K562 (cell line): ENCODE data around the gene FCHSD1.

Experiments used
- ELK1 ChIP-seq: sonication (generic); formaldehyde crosslinking; IDR thresholded peaks from 2 replicates; pipeline ENCODE4 v1.8.1; 2022; ENCODE audit warnings: missing genetic modification reagents
- GMEB1 ChIP-seq: fragments of 250-450 bp; sonication (Bioruptor Pico); IDR thresholded peaks from 2 replicates; pipeline ENCODE4 v1.4.0; 2020; ENCODE audit warnings: mild to moderate bottlenecking
- KLF10 ChIP-seq: fragments of 250-450 bp; sonication (Bioruptor Pico); IDR thresholded peaks from 2 replicates; pipeline ENCODE4 v1.6.1; 2021; ENCODE audit warnings: matching md5 sums
- MTF1 ChIP-seq: fragments of 250-450 bp; sonication (Bioruptor Pico); IDR thresholded peaks from 2 replicates; pipeline ENCODE4 v1.9.0; 2021; ENCODE audit warnings: moderate library complexity, mild to moderate bottlenecking, inconsistent platforms, borderline replicate concordance
- SP2 ChIP-seq: IDR thresholded peaks from 2 replicates; pipeline ENCODE4 v1.6.1; 2011; ENCODE audit warnings: mild to moderate bottlenecking, low read depth, low read length, moderate library complexity; ENCODE audit not compliant: poor library complexity, severe bottlenecking; ENCODE audit errors: extremely low read depth
- TEAD4 ChIP-seq, 2 experiments: sonication (generic) in 1 of 2; formaldehyde crosslinking in 1 of 2; IDR thresholded peaks; 2 replicates each; pipeline versions ENCODE4 v1.6.1 to v1.8.0; 2012 to 2022; ENCODE audit warnings: borderline replicate concordance in 1 of 2, inconsistent platforms in 1 of 2, low read length in 1 of 2, mild to moderate bottlenecking in 1 of 2, missing genetic modification reagents in 1 of 2

GRCh38 chr5:141696431-141696830 is 45.2 kb upstream of the FCHSD1 start:
- TF ChIP-seq TEAD4 (IDR thresholded peaks at IDR 0.05; ENCODE audit: low read length) (no peak), TEAD4 (CRISPR knock-in tag; IDR thresholded peaks at IDR 0.05; ENCODE audit: borderline replicate concordance) (no peak), KLF10 (CRISPR knock-in tag) (no peak), MTF1 (no peak), ELK1 (CRISPR knock-in tag) (no peak), GMEB1 (CRISPR knock-in tag) (no peak), SP2 (no peak)
